MCF 10A (cell line): Measurements from ENCODE around the gene CERS6. TPM values are rescaled to one million over a fixed set of nuclear protein-coding genes. Genes with fewer than 3 reads are reported as not detected.

Experiments
- BruUV-seq: library from RNA; stranded (reverse); fragments of 400-500 nt; replicated peaks from 2 replicates; lab custom pipeline; 2021; lab: Mats Ljungman, UMichigan
- CTCF ChIA-PET: fragments of 300-600 bp; sonication (Branson Sonifier 250); formaldehyde crosslinking; extraction: SDS; loops from one replicate; lab custom pipeline; 2021; ENCODE audit warnings: antibody characterized with exemption, inconsistent platforms; lab: Yijun Ruan, JAX
- POLR2A ChIA-PET: fragments of 300-600, 350-650 bp; sonication (Branson Sonifier 250); formaldehyde crosslinking; extraction: SDS; loops from one replicate; lab custom pipeline; 2020; ENCODE audit warnings: antibody characterized with exemption, inconsistent platforms; lab: Yijun Ruan, JAX
- DNase-seq: peaks from one replicate; pipeline ENCODE4 v3.0.0-alpha.2; 2018; ENCODE audit not compliant: unreplicated experiment
- H3K27ac Mint-ChIP-seq: one replicate; pipeline ENCODE4 v1.8.0; 2022; ENCODE audit warnings: mild to moderate bottlenecking, low read depth, mixed read lengths; ENCODE audit not compliant: unreplicated experiment
- H3K27me3 Mint-ChIP-seq: one replicate; pipeline ENCODE4 v1.8.0; 2022; ENCODE audit warnings: mixed read lengths; ENCODE audit not compliant: insufficient read depth, unreplicated experiment
- H3K36me3 Mint-ChIP-seq: one replicate; pipeline ENCODE4 v1.8.0; 2022; ENCODE audit warnings: mild to moderate bottlenecking, moderate library complexity, mixed read lengths; ENCODE audit not compliant: insufficient read depth, unreplicated experiment
- H3K4me1 Mint-ChIP-seq: one replicate; pipeline ENCODE4 v1.8.0; 2022; ENCODE audit warnings: mixed read lengths; ENCODE audit not compliant: insufficient read depth, unreplicated experiment
- H3K4me3 Mint-ChIP-seq: one replicate; pipeline ENCODE4 v1.8.0; 2022; ENCODE audit warnings: mild to moderate bottlenecking, moderate library complexity, mixed read lengths; ENCODE audit not compliant: unreplicated experiment
- H3K9me3 Mint-ChIP-seq: one replicate; pipeline ENCODE4 v1.8.0; 2022; ENCODE audit warnings: mixed read lengths; ENCODE audit not compliant: unreplicated experiment
- CTCF ChIP-seq: fragments of 200-600 bp; IDR thresholded peaks from one replicate; pipeline ENCODE4 v1.8.0; 2022; ENCODE audit warnings: antibody characterized with exemption, mild to moderate bottlenecking; ENCODE audit not compliant: unreplicated experiment
- intact Hi-C: fragments of 100-400 bp; cut with micrococcal nuclease; formaldehyde crosslinking; loops from 2 replicates; pipeline ENCODE4 v1.14.1; 2022
- total RNA-seq: library from RNA; stranded (reverse); gene quantifications from 2 replicates; pipeline ENCODE4 v1.2.3, GENCODE V29; 2022

CERS6 gene
- total RNA-seq, 1 experiment from 2014 or later: 27.4 TPM

- H3K27me3 Mint-ChIP-seq: no peaks in the 10 kb centered on the region
- CTCF ChIA-PET: interaction anchor here (0.6 to 1.2 kb wide), 6 partner anchors 10 to 1461 kb away, joined by 3 to 5 read pairs (median 4); no protein-coding TSS in a partner anchor
- peaks cover 15% of the 10 kb centered on the region for H3K4me1 Mint-ChIP-seq
- no TSS peak for BruUV-seq
- POLR2A ChIA-PET: interaction anchor here (1.2 kb wide), 1 partner anchor 8 kb away, joined by 3 read pairs; no protein-coding TSS in a partner anchor
- TF ChIP-seq CTCF: no peak
- DNase-seq: no peak
- peaks cover 6% of the 10 kb centered on the region for H3K36me3 Mint-ChIP-seq
- intact Hi-C loops: no loop called here
- H3K4me3 Mint-ChIP-seq: no peak overlapping the region
- H3K9me3 Mint-ChIP-seq: no peaks in the 10 kb centered on the region
- H3K27ac Mint-ChIP-seq: no peak overlapping the region
Observed at GRCh38 chr2:168642873-168643272, 186.8 kb downstream of the CERS6 start.

GRCh38 chr2:168643979-168644378, 187.9 kb downstream of the CERS6 start:
- intact Hi-C loops: no loop called here
- Mint-ChIP-seq H3K4me3 (no peak overlapping the region), H3K27ac (no peak overlapping the region), H3K9me3 (no peaks in the 10 kb centered on the region), H3K4me1 (peaks cover 15% of the 10 kb centered on the region), H3K36me3 (peaks cover 6% of the 10 kb centered on the region), H3K27me3 (no peaks in the 10 kb centered on the region)
- POLR2A ChIA-PET: interaction anchor here (0.6 kb wide), 1 partner anchor 19 kb away, joined by 3 read pairs; no protein-coding TSS in a partner anchor
- TF ChIP-seq CTCF: no peak
- no peak for DNase-seq
- BruUV-seq: no TSS peak
- CTCF ChIA-PET: no interaction called here

GRCh38 chr2:168645696-168646338, 189.7 kb downstream of the CERS6 start:
- TF ChIP-seq CTCF: no peak
- BruUV-seq: no TSS peak
- no peak overlapping the region for H3K27ac Mint-ChIP-seq
- peaks cover 10% of the 10 kb centered on the region for H3K4me1 Mint-ChIP-seq
- no peaks in the 10 kb centered on the region for H3K27me3 Mint-ChIP-seq
- H3K4me3 Mint-ChIP-seq: no peak overlapping the region
- POLR2A ChIA-PET: no interaction called here
- CTCF ChIA-PET: interaction anchor here (0.7 kb wide), 1 partner anchor 17 kb away, joined by 4 read pairs; no protein-coding TSS in a partner anchor
- peaks cover 12% of the 10 kb centered on the region for H3K36me3 Mint-ChIP-seq
- intact Hi-C loops: no loop called here
- H3K9me3 Mint-ChIP-seq: no peaks in the 10 kb centered on the region
- DNase-seq: no peak

GRCh38 chr2:168649105-168649504, 193.0 kb downstream of the CERS6 start:
- Mint-ChIP-seq H3K9me3 (no peaks in the 10 kb centered on the region), H3K36me3 (peaks cover 12% of the 10 kb centered on the region), H3K4me3 (no peak overlapping the region), H3K27ac (no peak overlapping the region), H3K27me3 (no peaks in the 10 kb centered on the region), H3K4me1 (peaks cover 7% of the 10 kb centered on the region)
- DNase-seq: no peak
- CTCF ChIA-PET: no interaction called here
- no TSS peak for BruUV-seq
- intact Hi-C loops: no loop called here
- TF ChIP-seq CTCF: no peak
- POLR2A ChIA-PET: no interaction called here
